Stimulated activated CD4-positive, alpha-beta T cell treated with anti-CD3 and anti-CD28 coated beads, TNF-alpha, amount 100 ng/mL, for 24 hours (primary cell): Measurements from ENCODE around the gene LOC128125822.

Source experiments
- DNase-seq, 3 experiments: peaks; one replicate each; pipeline ENCODE4 v3.0.0-alpha.2; 2020; ENCODE audit warnings: low read depth in 3 of 3

The LOC128125822 gene

GRCh38 chr6:63556369-63556768 lies 15.9 kb upstream of the LOC128125822 start:
- no peak for DNase-seq

GRCh38 chr6:63558278-63558677 lies 14.0 kb upstream of the LOC128125822 start:
- no peak for DNase-seq

GRCh38 chr6:63560801-63561287 lies 11.4 kb upstream of the LOC128125822 start:
- DNase-seq, result no peak

- no peak for DNase-seq
These were observed 11.0 kb upstream of the LOC128125822 start for GRCh38 chr6:63561288-63561687.

GRCh38 chr6:63563235-63563634 lies 9.0 kb upstream of the LOC128125822 start:
- no peak for DNase-seq

- DNase-seq, result no peak
These were observed 7.1 kb upstream of the LOC128125822 start for GRCh38 chr6:63565058-63565726.

- no peak for DNase-seq
These were observed 6.3 kb upstream of the LOC128125822 start for GRCh38 chr6:63565727-63566596.

GRCh38 chr6:63567966-63568365 lies 4.3 kb upstream of the LOC128125822 start:
- DNase-seq, result no peak

- peak in 2 of 3 experiments; percentile 20 to 30 for DNase-seq
These were observed 778 bp upstream of the LOC128125822 start for GRCh38 chr6:63571361-63572043.

- peak in 1 of 3 experiments; percentile 9 for DNase-seq
These were observed 431 bp downstream of the LOC128125822 start for GRCh38 chr6:63572747-63573075.

GRCh38 chr6:63573076-63573898 lies 1.0 kb downstream of the LOC128125822 start:
- DNase-seq, result peak; percentile 34 to 62 (median 39)

GRCh38 chr6:63573899-63574553 lies 1.7 kb downstream of the LOC128125822 start:
- peak in 2 of 3 experiments; percentile 11 to 22 for DNase-seq

GRCh38 chr6:63574554-63574900 lies 2.2 kb downstream of the LOC128125822 start:
- DNase-seq, result no peak

GRCh38 chr6:63576147-63576772 lies 4.0 kb downstream of the LOC128125822 start:
- DNase-seq, result no peak

- no peak for DNase-seq
These were observed 4.9 kb downstream of the LOC128125822 start for GRCh38 chr6:63576985-63577712.

- DNase-seq, result no peak
These were observed 6.5 kb downstream of the LOC128125822 start for GRCh38 chr6:63578757-63579156.

- DNase-seq, result no peak
These were observed 7.8 kb downstream of the LOC128125822 start for GRCh38 chr6:63579937-63580703.

GRCh38 chr6:63580704-63580961 lies 8.4 kb downstream of the LOC128125822 start:
- DNase-seq, result no peak

GRCh38 chr6:63581355-63582013 lies 9.2 kb downstream of the LOC128125822 start:
- DNase-seq, result no peak
